Tibial nerve (tissue), 4 donors: ENCODE results near the gene ISOC1.

Experiments
- EP300 ChIP-seq, 2 donors: sonication (generic); formaldehyde crosslinking; IDR thresholded peaks; one replicate each; pipeline ENCODE4 v1.6.1; 2017; ENCODE audit warnings: antibody characterized with exemption in 2 of 2, mild to moderate bottlenecking in 1 of 2
- TF ChIP-seq, protein P1 (sequence below), 5 experiments: fragments of 200-600 bp in 3 of 5; fragments of 450-650 bp in 2 of 5; sonication (generic) in 3 of 5; IDR thresholded peaks; one replicate each; pipeline ENCODE4 v1.5.1; 2016 to 2019; ENCODE audit warnings: antibody characterized with exemption in 5 of 5, mild to moderate bottlenecking in 3 of 5, moderate library complexity in 2 of 5

DNA sequence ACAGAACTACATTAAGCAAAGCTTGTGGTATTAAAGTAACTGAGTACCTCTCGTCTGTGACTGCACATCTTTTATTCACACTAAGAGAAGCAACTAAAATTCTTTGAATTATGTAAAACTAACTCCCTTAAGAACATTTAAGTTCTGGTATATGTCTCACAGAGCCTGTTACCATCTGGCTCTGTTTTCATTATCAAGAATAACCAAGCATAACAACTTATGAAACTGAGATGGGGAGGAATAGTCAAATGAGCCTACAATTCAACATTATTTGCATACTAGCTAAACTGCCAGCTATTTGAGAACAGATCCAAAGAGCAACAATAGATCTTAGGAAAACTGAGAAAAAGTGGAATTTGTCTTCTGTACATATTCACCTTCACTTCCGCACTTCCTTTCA is 25.3 kb upstream of the ISOC1 start:
- TF ChIP-seq, protein P1, sequence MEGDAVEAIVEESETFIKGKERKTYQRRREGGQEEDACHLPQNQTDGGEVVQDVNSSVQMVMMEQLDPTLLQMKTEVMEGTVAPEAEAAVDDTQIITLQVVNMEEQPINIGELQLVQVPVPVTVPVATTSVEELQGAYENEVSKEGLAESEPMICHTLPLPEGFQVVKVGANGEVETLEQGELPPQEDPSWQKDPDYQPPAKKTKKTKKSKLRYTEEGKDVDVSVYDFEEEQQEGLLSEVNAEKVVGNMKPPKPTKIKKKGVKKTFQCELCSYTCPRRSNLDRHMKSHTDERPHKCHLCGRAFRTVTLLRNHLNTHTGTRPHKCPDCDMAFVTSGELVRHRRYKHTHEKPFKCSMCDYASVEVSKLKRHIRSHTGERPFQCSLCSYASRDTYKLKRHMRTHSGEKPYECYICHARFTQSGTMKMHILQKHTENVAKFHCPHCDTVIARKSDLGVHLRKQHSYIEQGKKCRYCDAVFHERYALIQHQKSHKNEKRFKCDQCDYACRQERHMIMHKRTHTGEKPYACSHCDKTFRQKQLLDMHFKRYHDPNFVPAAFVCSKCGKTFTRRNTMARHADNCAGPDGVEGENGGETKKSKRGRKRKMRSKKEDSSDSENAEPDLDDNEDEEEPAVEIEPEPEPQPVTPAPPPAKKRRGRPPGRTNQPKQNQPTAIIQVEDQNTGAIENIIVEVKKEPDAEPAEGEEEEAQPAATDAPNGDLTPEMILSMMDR (IDR thresholded peaks at IDR 0.05) = no peak
- TF ChIP-seq EP300 (IDR thresholded peaks at IDR 0.05) = no peak
